ENCODE data around the gene PDCD4. TPM values are rescaled to one million over a fixed set of nuclear protein-coding genes. Genes with fewer than 3 reads are reported as not detected.

Gene PDCD4
- total RNA-seq, 1 donor from 2014 or later, result 79.9 TPM

- Histone ChIP-seq H3K4me3 (ENCODE audit: insufficient read depth, low read depth, low read length) (no peak overlapping the region), H4K20me1 (ENCODE audit: insufficient read depth, low read length) (no peaks in the 10 kb centered on the region), H3K4me1 (ENCODE audit: insufficient read depth, low read length) (no peaks in the 10 kb centered on the region), H3K27ac (ENCODE audit: low read depth, low read length) (no peak overlapping the region), H3K9me3 (ENCODE audit: insufficient read depth, low read depth, low read length) (no peaks in the 10 kb centered on the region), H3K36me3 (ENCODE audit: insufficient read depth, low read length) (no peaks in the 10 kb centered on the region), H3K4me2 (ENCODE audit: low read length) (no peak overlapping the region), H3K79me2 (ENCODE audit: insufficient read depth, low read length) (no peaks in the 10 kb centered on the region), H2AFZ (ENCODE audit: low read depth, low read length) (no peak overlapping the region), H3K9ac (ENCODE audit: low read length) (no peak overlapping the region), H3K27me3 (ENCODE audit: insufficient read depth, low read length) (no peaks in the 10 kb centered on the region)
- Mint-ChIP-seq H3K9me3 (ENCODE audit: unreplicated experiment) (no peaks in the 10 kb centered on the region), H3K4me3 (ENCODE audit: unreplicated experiment) (no peak overlapping the region), H3K27ac (ENCODE audit: unreplicated experiment) (no peak overlapping the region), H3K36me3 (ENCODE audit: low read depth, unreplicated experiment) (no peaks in the 10 kb centered on the region), H3K4me1 (ENCODE audit: low read depth, unreplicated experiment) (no peaks in the 10 kb centered on the region), H3K27me3 (ENCODE audit: low read depth, unreplicated experiment) (peaks cover 24% of the 10 kb centered on the region)
- no peak for DNase-seq (ENCODE audit: low read depth)
- TF ChIP-seq EZH2 (IDR thresholded peaks at IDR 0.05; ENCODE audit: insufficient read depth, low read length) (no peak), CTCF (IDR thresholded peaks at IDR 0.05; ENCODE audit: insufficient read depth, low read depth, low read length) (no peak)
- no peak for FAIRE-seq
Measured at GRCh38 chr10:110843031-110843430, 28.7 kb upstream of the PDCD4 start.

DNA sequence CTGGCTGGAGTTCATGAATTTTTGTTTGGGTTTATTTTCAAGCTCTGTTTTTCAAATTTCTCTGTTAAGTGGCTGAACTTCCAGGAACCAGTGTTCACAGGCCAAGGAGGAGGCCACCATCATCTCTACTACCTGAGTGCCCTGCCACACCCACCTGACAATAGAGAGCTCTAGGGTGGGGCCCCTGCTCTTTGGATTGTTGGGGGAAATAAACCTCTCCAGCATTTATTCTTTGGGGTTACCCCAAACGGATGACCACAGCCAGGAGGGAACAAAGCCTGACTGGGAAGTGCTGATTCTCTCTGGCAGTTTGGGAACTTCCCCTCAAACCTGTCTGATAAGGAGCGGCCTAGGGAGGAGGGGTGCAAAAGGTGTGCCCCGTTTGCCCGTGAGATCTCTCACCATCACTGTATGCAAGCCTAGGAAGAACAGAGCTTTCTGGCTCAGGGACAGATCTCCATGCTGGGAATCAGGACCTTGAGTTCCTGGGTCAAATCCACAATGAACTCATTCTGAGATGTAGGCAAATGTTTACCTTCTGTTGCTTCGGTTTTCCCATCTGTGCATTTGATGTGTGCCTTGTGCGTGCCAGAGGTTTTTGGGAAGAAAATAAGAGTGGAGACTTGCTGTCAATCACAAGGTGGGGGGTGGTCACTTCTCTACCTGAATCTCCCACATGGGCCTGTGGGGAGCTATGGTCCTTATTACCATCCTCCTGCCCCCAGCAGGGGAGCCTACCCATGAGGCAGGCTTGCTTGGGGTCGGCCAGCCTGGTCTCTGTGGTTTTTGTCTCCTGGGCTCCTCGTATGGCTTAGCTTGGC, 27.7 kb upstream of the PDCD4 start:
- H3K27me3 ChIP-seq (ENCODE audit: insufficient read depth, low read length), result no peaks in the 10 kb centered on the region
- no peak overlapping the region for H3K4me2 ChIP-seq (ENCODE audit: low read length)
- no peaks in the 10 kb centered on the region for H3K79me2 ChIP-seq (ENCODE audit: insufficient read depth, low read length)
- TF ChIP-seq EZH2 (IDR thresholded peaks at IDR 0.05; ENCODE audit: insufficient read depth, low read length) (no peak), CTCF (IDR thresholded peaks at IDR 0.05; ENCODE audit: insufficient read depth, low read depth, low read length) (no peak)
- H3K4me1 ChIP-seq (ENCODE audit: insufficient read depth, low read length), result no peaks in the 10 kb centered on the region
- Mint-ChIP-seq H3K27me3 (ENCODE audit: low read depth, unreplicated experiment) (peaks cover 28% of the 10 kb centered on the region), H3K36me3 (ENCODE audit: low read depth, unreplicated experiment) (no peaks in the 10 kb centered on the region), H3K9me3 (ENCODE audit: unreplicated experiment) (no peaks in the 10 kb centered on the region), H3K4me1 (ENCODE audit: low read depth, unreplicated experiment) (no peaks in the 10 kb centered on the region), H3K27ac (ENCODE audit: unreplicated experiment) (no peak overlapping the region), H3K4me3 (ENCODE audit: unreplicated experiment) (no peak overlapping the region)
- no peak for DNase-seq (ENCODE audit: low read depth)
- no peaks in the 10 kb centered on the region for H3K36me3 ChIP-seq (ENCODE audit: insufficient read depth, low read length)
- no peaks in the 10 kb centered on the region for H3K9me3 ChIP-seq (ENCODE audit: insufficient read depth, low read depth, low read length)
- H2AFZ ChIP-seq (ENCODE audit: low read depth, low read length), result no peak overlapping the region
- no peak overlapping the region for H3K27ac ChIP-seq (ENCODE audit: low read depth, low read length)
- FAIRE-seq, result no peak
- H3K4me3 ChIP-seq (ENCODE audit: insufficient read depth, low read depth, low read length), result no peak overlapping the region
- H4K20me1 ChIP-seq (ENCODE audit: insufficient read depth, low read length), result no peaks in the 10 kb centered on the region
- no peak overlapping the region for H3K9ac ChIP-seq (ENCODE audit: low read length)

DNA sequence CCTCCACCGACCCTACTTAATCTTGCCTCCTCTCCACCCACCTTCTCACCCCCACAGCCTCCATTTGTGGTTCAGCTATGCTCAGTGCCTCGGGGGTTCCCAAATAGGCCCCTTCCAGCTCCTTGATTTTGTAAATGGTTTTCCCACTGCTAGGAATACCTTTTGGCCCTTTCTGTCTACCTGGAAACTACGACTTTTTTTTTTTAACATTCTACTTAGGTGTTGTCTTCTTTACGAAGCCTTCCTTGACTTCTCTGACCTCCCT, 27.2 kb upstream of the PDCD4 start:
- DNase-seq (ENCODE audit: low read depth) (no peak), FAIRE-seq (no peak)
- H3K79me2 ChIP-seq (ENCODE audit: insufficient read depth, low read length), result no peaks in the 10 kb centered on the region
- Mint-ChIP-seq H3K36me3 (ENCODE audit: low read depth, unreplicated experiment) (no peaks in the 10 kb centered on the region), H3K4me1 (ENCODE audit: low read depth, unreplicated experiment) (no peaks in the 10 kb centered on the region), H3K9me3 (ENCODE audit: unreplicated experiment) (no peaks in the 10 kb centered on the region), H3K27ac (ENCODE audit: unreplicated experiment) (no peak overlapping the region), H3K27me3 (ENCODE audit: low read depth, unreplicated experiment) (peaks cover 29% of the 10 kb centered on the region), H3K4me3 (ENCODE audit: unreplicated experiment) (no peak overlapping the region)
- H3K27ac ChIP-seq (ENCODE audit: low read depth, low read length), result no peak overlapping the region
- no peaks in the 10 kb centered on the region for H4K20me1 ChIP-seq (ENCODE audit: insufficient read depth, low read length)
- H3K9me3 ChIP-seq (ENCODE audit: insufficient read depth, low read depth, low read length), result no peaks in the 10 kb centered on the region
- peaks cover 2% of the 10 kb centered on the region for H3K27me3 ChIP-seq (ENCODE audit: insufficient read depth, low read length)
- H3K4me1 ChIP-seq (ENCODE audit: insufficient read depth, low read length), result no peaks in the 10 kb centered on the region
- no peak overlapping the region for H3K9ac ChIP-seq (ENCODE audit: low read length)
- TF ChIP-seq CTCF (IDR thresholded peaks at IDR 0.05; ENCODE audit: insufficient read depth, low read depth, low read length) (no peak), EZH2 (IDR thresholded peaks at IDR 0.05; ENCODE audit: insufficient read depth, low read length) (no peak)
- no peaks in the 10 kb centered on the region for H3K36me3 ChIP-seq (ENCODE audit: insufficient read depth, low read length)
- H3K4me2 ChIP-seq (ENCODE audit: low read length), result no peak overlapping the region
- H2AFZ ChIP-seq (ENCODE audit: low read depth, low read length), result no peak overlapping the region
- no peak overlapping the region for H3K4me3 ChIP-seq (ENCODE audit: insufficient read depth, low read depth, low read length)

Data from astrocyte (in vitro differentiated cells and primary cell).